ENCODE results near the gene SCAPER. TPM values are rescaled to one million over a fixed set of nuclear protein-coding genes. Genes with fewer than 3 reads are reported as not detected.

The SCAPER gene
- total RNA-seq, 1 experiment from 2014 or later, result 10.3 TPM

- Mint-ChIP-seq H3K4me1 (peaks cover 4% of the 10 kb centered on the region; the same call in 1 of the 2 replicates), H3K9me3 (peaks cover 23% of the 10 kb centered on the region), H3K27ac (no peak overlapping the region), H3K4me3 (no peak overlapping the region), H3K27me3 (ENCODE audit: low read depth) (no peaks in the 10 kb centered on the region), H3K36me3 (peaks cover 2% of the 10 kb centered on the region)
- CTCF ChIA-PET, result no interaction called here
- ATAC-seq (no peak), DNase-seq (ENCODE audit: low spot score) (no peak)
- TF ChIP-seq JUN (CRISPR knock-in tag; IDR thresholded peaks at IDR 0.05), result no peak
- TF ChIP-seq, protein P1, sequence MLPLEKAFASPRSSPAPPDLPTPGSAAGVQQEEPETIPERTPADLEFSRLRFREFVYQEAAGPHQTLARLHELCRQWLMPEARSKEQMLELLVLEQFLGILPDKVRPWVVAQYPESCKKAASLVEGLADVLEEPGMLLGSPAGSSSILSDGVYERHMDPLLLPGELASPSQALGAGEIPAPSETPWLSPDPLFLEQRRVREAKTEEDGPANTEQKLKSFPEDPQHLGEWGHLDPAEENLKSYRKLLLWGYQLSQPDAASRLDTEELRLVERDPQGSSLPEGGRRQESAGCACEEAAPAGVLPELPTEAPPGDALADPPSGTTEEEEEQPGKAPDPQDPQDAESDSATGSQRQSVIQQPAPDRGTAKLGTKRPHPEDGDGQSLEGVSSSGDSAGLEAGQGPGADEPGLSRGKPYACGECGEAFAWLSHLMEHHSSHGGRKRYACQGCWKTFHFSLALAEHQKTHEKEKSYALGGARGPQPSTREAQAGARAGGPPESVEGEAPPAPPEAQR (CRISPR knock-in tag; IDR thresholded peaks at IDR 0.05), result no peak
- no peak for TF ChIP-seq KAT7 (CRISPR knock-in tag; IDR thresholded peaks at IDR 0.05; ENCODE audit: borderline replicate concordance)
- TF ChIP-seq ZNF416 (CRISPR knock-in tag; IDR thresholded peaks at IDR 0.05), result no peak
- TF ChIP-seq, protein P2, sequence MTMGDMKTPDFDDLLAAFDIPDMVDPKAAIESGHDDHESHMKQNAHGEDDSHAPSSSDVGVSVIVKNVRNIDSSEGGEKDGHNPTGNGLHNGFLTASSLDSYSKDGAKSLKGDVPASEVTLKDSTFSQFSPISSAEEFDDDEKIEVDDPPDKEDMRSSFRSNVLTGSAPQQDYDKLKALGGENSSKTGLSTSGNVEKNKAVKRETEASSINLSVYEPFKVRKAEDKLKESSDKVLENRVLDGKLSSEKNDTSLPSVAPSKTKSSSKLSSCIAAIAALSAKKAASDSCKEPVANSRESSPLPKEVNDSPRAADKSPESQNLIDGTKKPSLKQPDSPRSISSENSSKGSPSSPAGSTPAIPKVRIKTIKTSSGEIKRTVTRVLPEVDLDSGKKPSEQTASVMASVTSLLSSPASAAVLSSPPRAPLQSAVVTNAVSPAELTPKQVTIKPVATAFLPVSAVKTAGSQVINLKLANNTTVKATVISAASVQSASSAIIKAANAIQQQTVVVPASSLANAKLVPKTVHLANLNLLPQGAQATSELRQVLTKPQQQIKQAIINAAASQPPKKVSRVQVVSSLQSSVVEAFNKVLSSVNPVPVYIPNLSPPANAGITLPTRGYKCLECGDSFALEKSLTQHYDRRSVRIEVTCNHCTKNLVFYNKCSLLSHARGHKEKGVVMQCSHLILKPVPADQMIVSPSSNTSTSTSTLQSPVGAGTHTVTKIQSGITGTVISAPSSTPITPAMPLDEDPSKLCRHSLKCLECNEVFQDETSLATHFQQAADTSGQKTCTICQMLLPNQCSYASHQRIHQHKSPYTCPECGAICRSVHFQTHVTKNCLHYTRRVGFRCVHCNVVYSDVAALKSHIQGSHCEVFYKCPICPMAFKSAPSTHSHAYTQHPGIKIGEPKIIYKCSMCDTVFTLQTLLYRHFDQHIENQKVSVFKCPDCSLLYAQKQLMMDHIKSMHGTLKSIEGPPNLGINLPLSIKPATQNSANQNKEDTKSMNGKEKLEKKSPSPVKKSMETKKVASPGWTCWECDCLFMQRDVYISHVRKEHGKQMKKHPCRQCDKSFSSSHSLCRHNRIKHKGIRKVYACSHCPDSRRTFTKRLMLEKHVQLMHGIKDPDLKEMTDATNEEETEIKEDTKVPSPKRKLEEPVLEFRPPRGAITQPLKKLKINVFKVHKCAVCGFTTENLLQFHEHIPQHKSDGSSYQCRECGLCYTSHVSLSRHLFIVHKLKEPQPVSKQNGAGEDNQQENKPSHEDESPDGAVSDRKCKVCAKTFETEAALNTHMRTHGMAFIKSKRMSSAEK (CRISPR knock-in tag; IDR thresholded peaks at IDR 0.05; ENCODE audit: borderline replicate concordance), result no peak
- TF ChIP-seq USF2 (CRISPR knock-in tag; IDR thresholded peaks at IDR 0.05), result no peak
- no peak for TF ChIP-seq TEAD1 (CRISPR knock-in tag; IDR thresholded peaks at IDR 0.05)
- TF ChIP-seq ZNF317 (CRISPR knock-in tag; IDR thresholded peaks at IDR 0.05; ENCODE audit: borderline replicate concordance, low read depth), result no peak
- no peak for TF ChIP-seq RELA (CRISPR knock-in tag; IDR thresholded peaks at IDR 0.05; ENCODE audit: borderline replicate concordance)
- TF ChIP-seq GABPB1 (CRISPR knock-in tag; IDR thresholded peaks at IDR 0.05), result no peak
- TF ChIP-seq E2F5 (CRISPR knock-in tag; IDR thresholded peaks at IDR 0.05), result no peak
- no peak for TF ChIP-seq HMGXB4 (CRISPR knock-in tag; IDR thresholded peaks at IDR 0.05)
- TF ChIP-seq ZNF121 (CRISPR knock-in tag; IDR thresholded peaks at IDR 0.05), result no peak
- TF ChIP-seq, protein P3, sequence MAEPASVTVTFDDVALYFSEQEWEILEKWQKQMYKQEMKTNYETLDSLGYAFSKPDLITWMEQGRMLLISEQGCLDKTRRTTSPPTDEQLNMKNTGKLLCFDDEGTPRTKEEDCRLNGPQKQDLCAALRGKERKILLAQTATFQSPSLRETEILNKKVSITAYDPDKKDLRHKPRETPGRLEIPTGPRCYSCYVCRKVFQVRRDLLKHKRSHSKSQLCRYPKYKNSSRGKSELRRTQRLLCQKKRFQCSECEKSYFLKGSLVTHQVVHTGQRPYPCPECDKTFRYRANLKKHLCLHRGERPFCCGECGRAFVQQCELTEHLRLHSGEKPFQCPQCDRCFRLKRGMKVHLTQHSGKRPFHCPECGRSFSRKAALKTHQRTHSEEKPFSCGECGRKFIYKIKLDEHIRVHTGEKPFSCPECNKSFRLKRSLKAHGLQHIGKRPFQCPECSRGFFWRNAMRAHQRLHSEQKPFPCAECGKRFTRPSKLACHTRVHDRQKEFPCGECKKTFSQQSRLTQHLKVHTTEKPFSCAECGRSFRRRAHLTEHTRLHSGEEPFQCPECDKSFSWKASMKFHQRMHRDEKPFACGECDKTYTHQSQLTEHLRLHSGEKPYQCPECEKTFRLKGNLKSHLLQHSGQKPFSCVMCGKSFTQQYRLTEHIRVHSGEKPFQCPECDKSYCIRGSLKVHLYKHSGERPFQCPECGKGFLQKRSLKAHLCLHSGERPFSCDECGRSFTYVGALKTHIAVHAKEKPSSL (CRISPR knock-in tag; conservative IDR thresholded peaks at IDR 0.05), result no peak
- TF ChIP-seq ZNF671 (CRISPR knock-in tag; IDR thresholded peaks at IDR 0.05), result no peak
- TF ChIP-seq, protein P4, sequence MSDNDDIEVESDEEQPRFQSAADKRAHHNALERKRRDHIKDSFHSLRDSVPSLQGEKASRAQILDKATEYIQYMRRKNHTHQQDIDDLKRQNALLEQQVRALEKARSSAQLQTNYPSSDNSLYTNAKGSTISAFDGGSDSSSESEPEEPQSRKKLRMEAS (CRISPR knock-in tag; IDR thresholded peaks at IDR 0.05), result no peak
- no peak for TF ChIP-seq OVOL2 (CRISPR knock-in tag; IDR thresholded peaks at IDR 0.05; ENCODE audit: borderline replicate concordance)
- POLR2A ChIA-PET, result no interaction called here
Observed at GRCh38 chr15:76555247-76555646, 349.9 kb downstream of the SCAPER start.

Measured in WTC11 (cell line).